Ovary (tissue), 9 donors: ENCODE data around the gene NR0B2. TPM values are rescaled to one million over a fixed set of nuclear protein-coding genes. Genes with fewer than 3 reads are reported as not detected.
"Not testable (repeated sequence)": the region's sequence is repeated elsewhere in the genome, so short reads cannot be mapped to it uniquely, and the experiment has no call there.

ENCODE experiments used
- DNase-seq, 5 donors: peaks; one replicate each; pipeline ENCODE4 v3.0.0-alpha.2; 2019 to 2020
- H3K27ac ChIP-seq, 2 donors: fragments of 200-600 bp; one replicate each; pipeline versions ENCODE4 v1.5.1 to v1.8.0; 2019 to 2022
- H3K27me3 ChIP-seq: fragments of 200-600 bp; one replicate; pipeline ENCODE4 v1.8.0; 2022
- H3K36me3 ChIP-seq: fragments of 200-600 bp; sonication (generic); one replicate; pipeline ENCODE4 v1.5.1; 2019
- H3K4me1 ChIP-seq: one replicate; pipeline ENCODE4 v1.8.1; 2013; ENCODE audit warnings: mild to moderate bottlenecking, moderate library complexity; ENCODE audit not compliant: insufficient read depth
- H3K4me3 ChIP-seq: fragments of 200-600 bp; sonication (generic); one replicate; pipeline ENCODE4 v1.5.1; 2017
- H3K9me3 ChIP-seq, 2 donors: fragments of 200-600 bp in 1 of 2; sonication (generic) in 1 of 2; one replicate each; pipeline versions ENCODE4 v1.5.1 to v1.8.1; 2013 to 2019; ENCODE audit warnings: mild to moderate bottlenecking in 1 of 2, moderate library complexity in 1 of 2
- EP300 ChIP-seq: sonication (generic); formaldehyde crosslinking; IDR thresholded peaks from one replicate; pipeline ENCODE4 v1.6.1; 2017; ENCODE audit warnings: antibody characterized with exemption
- POLR2A ChIP-seq: fragments of 450-650 bp; IDR thresholded peaks from one replicate; pipeline ENCODE4 v1.6.1; 2017; ENCODE audit warnings: antibody characterized with exemption, mild to moderate bottlenecking, moderate library complexity
- WGBS, 3 donors: extraction: QIAGEN DNeasy Blood & Tissue Kit in 1 of 3; methylation state at CpG; one replicate each; pipeline versions ENCODE4 v1.1.5 to v1.1.7; 2013 to 2017; 5-methylcytosine and 5-hydroxymethylcytosine counted together
- intact Hi-C, 4 donors: fragments of 100-400 bp; cut with DNase I; formaldehyde crosslinking; loops; one replicate each; pipeline versions ENCODE4 v1.11.0 to v1.15.1; 2022 to 2023
- polyA plus RNA-seq, 2 donors: library from polyadenylated mRNA; stranded (reverse); fragments of 200-250 nt in 1 of 2; fragments of 350-450 nt in 1 of 2; fragmentation: Illumina TruSeq in 1 of 2; extraction: RNeasy Lipid Tissue Mini Kit (QIAGEN cat#74804) in 1 of 2; gene quantifications; one replicate each; pipeline ENCODE4 v1.2.3, GENCODE V29; 2013 to 2014
- total RNA-seq, 7 donors: library from RNA; depleted of rRNA in 2 of 7; stranded (reverse); fragments of >200 nt in 2 of 7; fragmentation: NEBNext Ultra II Directional in 3 of 7; extraction: Animal tissue kit (Norgen Biotek cat#: 25700) in 3 of 7; gene quantifications; one replicate each; pipeline versions ENCODE4 v1.1.0 to v1.2.4, GENCODE V29; 2016 to 2023
- TF ChIP-seq, protein P1 (sequence below), 3 donors: fragments of 450-650 bp in 2 of 3; fragments of 200-600 bp in 1 of 3; IDR thresholded peaks; one replicate each; pipeline versions ENCODE4 v1.5.1 to v1.8.0; 2016 to 2022; ENCODE audit warnings: antibody characterized with exemption in 3 of 3, mild to moderate bottlenecking in 1 of 3
- donor health status: DM: no; HTN: no; CAD: no; lungs with moderate emphysema.
- donor health status: DM: no; HTN: no; CAD: no.
- donor health status: Bipolar disorder and iron deficiency.
- donor health status: DM: yes; HTN: yes; CAD: no.
- donor health status: DM: no; HTN: no; CAD: no.
- donor health status: DM: yes; HTN: yes; CAD: no.

Gene NR0B2
- total and polyA plus RNA-seq, 9 donors, result 0.18 TPM; not detected in 7

DNA sequence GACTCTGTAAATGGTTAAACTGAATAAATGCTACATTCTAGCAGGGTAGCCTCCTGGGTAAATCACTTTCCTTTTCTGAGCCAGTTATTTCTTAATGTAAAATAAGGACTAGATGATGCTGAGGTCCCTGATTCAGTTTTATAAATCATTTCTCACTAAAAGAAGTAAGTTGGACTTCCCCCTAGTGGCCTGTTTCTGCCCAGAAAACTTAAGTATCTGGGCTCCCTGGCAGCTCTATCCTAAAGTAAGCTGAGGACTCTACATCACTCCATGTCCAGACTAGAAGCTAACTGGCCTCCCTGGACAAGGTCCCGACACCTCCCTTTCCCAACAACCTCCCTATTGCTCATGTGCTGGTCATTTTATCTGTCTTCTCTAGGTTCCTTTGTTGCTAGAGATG is 26.6 kb downstream of the NR0B2 start:
- H3K27me3 ChIP-seq, result no peaks in the 10 kb centered on the region
- intact Hi-C loops, result no loop called here
- DNase-seq, result no peak
- no peaks in the 10 kb centered on the region for H3K36me3 ChIP-seq
- WGBS, 3 donors, result 70 to 89% (median 74%) methylated on average over 1 of the region's 1 CpG
- no peaks in the 10 kb centered on the region for H3K9me3 ChIP-seq
- H3K4me3 ChIP-seq, result no peak overlapping the region
- H3K4me1 ChIP-seq, result peaks cover 5% of the 10 kb centered on the region
- TF ChIP-seq, protein P1, sequence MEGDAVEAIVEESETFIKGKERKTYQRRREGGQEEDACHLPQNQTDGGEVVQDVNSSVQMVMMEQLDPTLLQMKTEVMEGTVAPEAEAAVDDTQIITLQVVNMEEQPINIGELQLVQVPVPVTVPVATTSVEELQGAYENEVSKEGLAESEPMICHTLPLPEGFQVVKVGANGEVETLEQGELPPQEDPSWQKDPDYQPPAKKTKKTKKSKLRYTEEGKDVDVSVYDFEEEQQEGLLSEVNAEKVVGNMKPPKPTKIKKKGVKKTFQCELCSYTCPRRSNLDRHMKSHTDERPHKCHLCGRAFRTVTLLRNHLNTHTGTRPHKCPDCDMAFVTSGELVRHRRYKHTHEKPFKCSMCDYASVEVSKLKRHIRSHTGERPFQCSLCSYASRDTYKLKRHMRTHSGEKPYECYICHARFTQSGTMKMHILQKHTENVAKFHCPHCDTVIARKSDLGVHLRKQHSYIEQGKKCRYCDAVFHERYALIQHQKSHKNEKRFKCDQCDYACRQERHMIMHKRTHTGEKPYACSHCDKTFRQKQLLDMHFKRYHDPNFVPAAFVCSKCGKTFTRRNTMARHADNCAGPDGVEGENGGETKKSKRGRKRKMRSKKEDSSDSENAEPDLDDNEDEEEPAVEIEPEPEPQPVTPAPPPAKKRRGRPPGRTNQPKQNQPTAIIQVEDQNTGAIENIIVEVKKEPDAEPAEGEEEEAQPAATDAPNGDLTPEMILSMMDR (IDR thresholded peaks at IDR 0.05), result no peak
- TF ChIP-seq EP300 (no peak), POLR2A (no peak)
- H3K27ac ChIP-seq, result no peak overlapping the region

DNA sequence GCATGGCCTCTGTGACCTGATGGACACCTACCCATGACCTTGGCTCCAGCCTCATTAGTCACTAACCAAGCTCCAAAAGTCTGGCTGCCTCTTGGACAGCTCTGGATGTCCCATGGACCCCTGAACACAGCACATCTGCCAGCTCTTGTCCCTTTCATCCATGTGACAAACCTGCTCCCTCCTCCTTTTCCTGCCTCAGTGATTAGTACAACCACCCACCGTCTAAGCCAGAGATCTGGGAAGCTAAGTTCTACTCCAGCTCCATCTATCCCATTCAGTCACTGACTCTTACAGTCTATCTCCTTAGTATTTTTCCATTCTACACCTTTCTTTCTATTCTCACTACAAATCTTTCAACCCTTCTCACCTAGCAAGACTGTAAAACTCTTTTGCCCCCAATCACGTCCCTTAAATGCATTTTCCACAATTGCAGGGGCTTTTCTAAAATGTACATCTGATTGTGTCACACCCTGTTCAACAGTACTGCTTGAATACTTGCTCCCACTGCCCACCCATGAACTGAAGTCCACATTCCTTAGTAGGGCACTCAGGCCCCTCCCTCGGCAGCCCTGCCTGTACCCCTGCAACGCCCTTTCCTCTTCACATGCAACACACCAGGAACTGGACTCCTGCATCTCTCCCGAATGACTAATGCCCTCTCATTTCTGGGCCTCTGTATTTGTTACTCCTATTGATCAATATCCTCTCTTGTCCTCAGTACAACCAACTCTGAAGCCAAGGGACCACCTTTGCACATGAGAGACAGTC is 30.9 kb downstream of the NR0B2 start:
- 80 to 82% (median 81%) methylated on average over 5 of the region's 5 CpGs for WGBS, 3 donors
- Histone ChIP-seq H3K4me1 (no peaks in the 10 kb centered on the region), H3K9me3 (no peaks in the 10 kb centered on the region), H3K27ac (no peak overlapping the region), H3K4me3 (no peak overlapping the region), H3K27me3 (no peaks in the 10 kb centered on the region), H3K36me3 (no peaks in the 10 kb centered on the region)
- no peak for TF ChIP-seq EP300
- TF ChIP-seq, protein P1 (IDR thresholded peaks at IDR 0.05), result no peak
- TF ChIP-seq POLR2A, result no peak
- intact Hi-C loops, result no loop called here
- no peak for DNase-seq

- DNase-seq, H3K4me1 ChIP-seq, intact Hi-C loops, H3K4me3 ChIP-seq, H3K27ac ChIP-seq, H3K9me3 ChIP-seq, H3K36me3 ChIP-seq, H3K27me3 ChIP-seq: not testable (repeated sequence)
- 50 to 65% (median 61%) methylated on average over 6 of the region's 6 CpGs for WGBS, 3 donors
Observed at GRCh38 chr1:26881611-26882010, 32.2 kb downstream of the NR0B2 start.

GRCh38 chr1:26879793-26880192 is 34.0 kb downstream of the NR0B2 start:
- DNase-seq, result no peak
- Histone ChIP-seq H3K9me3 (no peaks in the 10 kb centered on the region), H3K4me3 (no peak overlapping the region), H3K36me3 (no peaks in the 10 kb centered on the region), H3K27me3 (no peaks in the 10 kb centered on the region), H3K27ac (no peak overlapping the region), H3K4me1 (no peaks in the 10 kb centered on the region)
- TF ChIP-seq, protein P1 (IDR thresholded peaks at IDR 0.05), result no peak
- TF ChIP-seq EP300 (no peak), POLR2A (no peak)
- intact Hi-C loops, result loop anchor here in 3 of 4 donors (5.0 to 10.0 kb wide), 5 partner anchors 55 to 285 kb away; partner anchors contain the start of gene ZDHHC18 (in 1 of the 3)
- 82 to 89% (median 88%) methylated on average over 4 of the region's 4 CpGs for WGBS, 3 donors

- Histone ChIP-seq H3K27ac (no peak overlapping the region), H3K36me3 (no peaks in the 10 kb centered on the region), H3K4me3 (no peak overlapping the region), H3K9me3 (no peaks in the 10 kb centered on the region), H3K27me3 (no peaks in the 10 kb centered on the region), H3K4me1 (no peaks in the 10 kb centered on the region)
- 82 to 88% (median 82%) methylated on average over 2 of the region's 2 CpGs for WGBS, 3 donors
- no peak for DNase-seq
- intact Hi-C loops, result loop anchor here in 3 of 4 donors (5.0 to 10.0 kb wide), 5 partner anchors 53 to 283 kb away; partner anchors contain the start of gene ZDHHC18 (in 1 of the 3)
- TF ChIP-seq EP300, result no peak
Observed at GRCh38 chr1:26877326-26877725, 36.4 kb downstream of the NR0B2 start.
